HepG2 (cell line): ENCODE measurements around the gene WASHC3. TPM values are rescaled to one million over a fixed set of nuclear protein-coding genes. Genes with fewer than 3 reads are reported as not detected.

Experiments
- ATAC-seq: fragments of 200-7000 bp; cut with Tn5 transposase; 3 replicates; pipeline ENCODE4 v1.9.1; 2020; ENCODE audit warnings: mild to moderate bottlenecking, moderate library complexity
- BruUV-seq: library from RNA; stranded (reverse); fragments of 400-500 nt; replicated peaks from 2 replicates; lab custom pipeline; 2021; lab: Mats Ljungman, UMichigan
- CTCF ChIA-PET: fragments of 300-600 bp; formaldehyde crosslinking; extraction: SDS; loops from one replicate; lab custom pipeline; 2021; ENCODE audit warnings: low total read pairs, inconsistent platforms, low intra/inter-chr PET ratio; lab: Yijun Ruan, JAX
- POLR2A ChIA-PET: fragments of 350-600 bp; sonication (Branson Sonifier 250); formaldehyde crosslinking; loops from one replicate; lab custom pipeline; 2020; ENCODE audit warnings: antibody characterized with exemption, inconsistent platforms; lab: Yijun Ruan, JAX
- DNase-seq: peaks from one replicate; pipeline ENCODE4 v3.0.0-alpha.2; 2015; ENCODE audit warnings: low spot score
- FAIRE-seq: peaks from 3 replicates; lab custom pipeline; 2011; peaks lifted over from hg19 to GRCh38; lab: Jason Lieb, UNC
- H2AFZ ChIP-seq: one replicate; pipeline ENCODE4 v1.6.1; 2011; ENCODE audit warnings: low read length, inconsistent platforms
- H3K27ac ChIP-seq: fragments of 300-600 bp; 3 replicates; pipeline ENCODE4 v1.8.0; 2011; ENCODE audit warnings: mixed run types, mild to moderate bottlenecking, mixed read lengths, low read length, inconsistent platforms; ENCODE audit not compliant: insufficient read depth; ENCODE audit errors: extremely low read length
- H3K27me3 ChIP-seq, 2 experiments: fragments of 200-600 bp in 1 of 2; 2 replicates in 1 of 2; 3 replicates in 1 of 2; pipeline versions ENCODE4 v1.6.0 to v1.8.0; 2011; ENCODE audit warnings: low read length in 2 of 2, mild to moderate bottlenecking in 2 of 2, moderate library complexity in 2 of 2, inconsistent platforms in 1 of 2; ENCODE audit not compliant: insufficient read depth in 2 of 2, control insufficient read depth in 1 of 2
- H3K36me3 ChIP-seq, 2 experiments: fragments of 200-600 bp in 1 of 2; replicated peaks in 1 of 2; 2 replicates in 1 of 2; 3 replicates in 1 of 2; pipeline versions ENCODE4 v1.5.1 to v1.8.0; 2011; ENCODE audit warnings: low read length in 2 of 2, inconsistent platforms in 1 of 2; ENCODE audit not compliant: insufficient read depth in 2 of 2, control insufficient read depth in 1 of 2
- H3K4me1 ChIP-seq: 2 replicates; pipeline ENCODE4 v1.5.1; 2012; ENCODE audit warnings: low read length, inconsistent platforms; ENCODE audit not compliant: insufficient read depth
- H3K4me2 ChIP-seq: 2 replicates; pipeline ENCODE4 v1.6.0; 2011; ENCODE audit warnings: low read depth, low read length, inconsistent platforms
- H3K4me3 ChIP-seq, 3 experiments: fragments of 200-600 bp in 1 of 3; sonication (generic), shearing (Covaris generic) in 1 of 3; replicated peaks in 1 of 3; 2 replicates each; pipeline ENCODE4 v1.5.1; 2011 to 2016; ENCODE audit warnings: low read length in 3 of 3, inconsistent platforms in 2 of 3, low read depth in 2 of 3, mild to moderate bottlenecking in 2 of 3, control low read depth in 1 of 3, mixed read lengths in 1 of 3; ENCODE audit not compliant: insufficient read depth in 1 of 3
- H3K79me2 ChIP-seq: one replicate; pipeline ENCODE4 v1.6.1; 2011; ENCODE audit warnings: low read length, inconsistent platforms; ENCODE audit not compliant: insufficient read depth
- H3K9ac ChIP-seq: 2 replicates; pipeline ENCODE4 v1.6.0; 2011; ENCODE audit warnings: mild to moderate bottlenecking, low read depth, low read length, inconsistent platforms; ENCODE audit not compliant: insufficient read depth
- H3K9me3 ChIP-seq: 2 replicates; pipeline ENCODE4 v1.5.1; 2012; ENCODE audit warnings: mild to moderate bottlenecking, low read length
- H4K20me1 ChIP-seq: 2 replicates; pipeline ENCODE4 v1.6.0; 2011; ENCODE audit warnings: inconsistent platforms, mild to moderate bottlenecking, low read length, moderate library complexity; ENCODE audit not compliant: insufficient read depth
- ELF4 ChIP-seq: sonication (generic); formaldehyde crosslinking; IDR thresholded peaks from 2 replicates; pipeline ENCODE4 v1.5.0; 2020; ENCODE audit warnings: missing genetic modification reagents, mild to moderate bottlenecking, moderate library complexity, borderline replicate concordance
- FUBP1 ChIP-seq: sonication (generic); formaldehyde crosslinking; IDR thresholded peaks from 2 replicates; pipeline ENCODE4 v1.5.1; 2020; ENCODE audit warnings: missing genetic modification reagents, mild to moderate bottlenecking, borderline replicate concordance
- MLLT10 ChIP-seq: sonication (generic); formaldehyde crosslinking; IDR thresholded peaks from 2 replicates; pipeline ENCODE4 v1.4.0; 2020; ENCODE audit warnings: missing genetic modification reagents
- THYN1 ChIP-seq: sonication (generic); formaldehyde crosslinking; IDR thresholded peaks from 2 replicates; pipeline ENCODE4 v1.8.1; 2023; ENCODE audit warnings: low read depth, mild to moderate bottlenecking, moderate library complexity, missing genetic modification reagents, borderline replicate concordance
- ZNF607 ChIP-seq: sonication (generic); formaldehyde crosslinking; IDR thresholded peaks from 2 replicates; pipeline ENCODE4 v1.5.1; 2020; ENCODE audit warnings: missing genetic modification reagents, mild to moderate bottlenecking, borderline replicate concordance
- ZNF713 ChIP-seq: sonication (generic); formaldehyde crosslinking; IDR thresholded peaks from 2 replicates; pipeline ENCODE4 v1.4.0; 2020; ENCODE audit warnings: mild to moderate bottlenecking, missing genetic modification reagents
- ZNF780A ChIP-seq: sonication (generic); formaldehyde crosslinking; IDR thresholded peaks from 2 replicates; pipeline ENCODE4 v1.8.0; 2022; ENCODE audit warnings: mild to moderate bottlenecking, missing genetic modification reagents, moderate library complexity
- WGBS: methylation state at CpG from one replicate; pipeline ENCODE4 v1.1.6; 2017; ENCODE audit warnings: low lambda C conversion rate; 5-methylcytosine and 5-hydroxymethylcytosine counted together
- in situ Hi-C: cut with HindIII; loops from 2 replicates; pipeline ENCODE4 v1.10.0; 2017; ENCODE audit warnings: low pct_unique_long_range_greater_than_20kb; ENCODE audit not compliant: extremely low pct_ligation_motif_present
- intact Hi-C: fragments of 100-400 bp; cut with micrococcal nuclease; formaldehyde crosslinking; loops from one replicate; pipeline ENCODE4 v1.10.0; 2022; ENCODE audit not compliant: unreplicated experiment
- polyA plus RNA-seq, 8 experiments: library from polyadenylated mRNA; depleted of rRNA in 3 of 8; stranded (reverse) in 7 of 8; unstranded in 1 of 8; fragments of >200 nt; fragmentation: Illumina TruSeq in 4 of 8; extraction: Trizol in 4 of 8; gene quantifications; 2 replicates each; pipeline versions ENCODE4 v1.2.1 to v1.2.3, GENCODE V29; 2011 to 2016; ENCODE audit warnings: low read depth in 4 of 8, missing spikeins in 1 of 8, mixed read lengths in 1 of 8; ENCODE audit not compliant: insufficient read depth in 1 of 8
- total RNA-seq, 5 experiments: library from RNA; depleted of rRNA; stranded (reverse); fragments of >200 nt; fragmentation: Illumina TruSeq; extraction: Trizol; gene quantifications; 2 replicates each; pipeline ENCODE4 v1.2.3, GENCODE V29; 2016; ENCODE audit warnings: low read depth in 1 of 5
- TF ChIP-seq, protein P1 (sequence below): sonication (generic); formaldehyde crosslinking; IDR thresholded peaks from 2 replicates; pipeline ENCODE4 v1.8.1; 2023; ENCODE audit warnings: mild to moderate bottlenecking, missing genetic modification reagents, borderline replicate concordance
- TF ChIP-seq, protein P2 (sequence below): sonication (generic); formaldehyde crosslinking; IDR thresholded peaks from 2 replicates; pipeline ENCODE4 v1.5.0; 2020; ENCODE audit warnings: mild to moderate bottlenecking, missing genetic modification reagents

Gene WASHC3
- total and polyA plus RNA-seq, 2 of the 13 experiments (the other 11 are each of a cell fraction or from before 2014, with no cell fraction given): 32.7 to 47.3 TPM

- no peaks in the 10 kb centered on the region for H3K4me1 ChIP-seq
- H3K4me2 ChIP-seq: no peak overlapping the region
- H2AFZ ChIP-seq: no peak overlapping the region
- ATAC-seq (no peak), FAIRE-seq (no peak), DNase-seq (no peak)
- no peak overlapping the region for H3K27ac ChIP-seq
- H3K9ac ChIP-seq: no peak overlapping the region
- H3K4me3 ChIP-seq: no peak overlapping the region
- intact Hi-C loops: no loop called here
- WGBS: 17% methylated on average over 4 of the region's 4 CpGs
- CTCF ChIA-PET: no interaction called here
- no peaks in the 10 kb centered on the region for H3K79me2 ChIP-seq
- no peak for TF ChIP-seq FUBP1 (CRISPR knock-in tag)
- no peak for TF ChIP-seq ZNF780A (CRISPR knock-in tag)
- TF ChIP-seq ZNF607 (CRISPR knock-in tag): no peak
- no peak for TF ChIP-seq ZNF713 (CRISPR knock-in tag)
- TF ChIP-seq THYN1 (CRISPR knock-in tag): no peak
- TF ChIP-seq, protein P1, sequence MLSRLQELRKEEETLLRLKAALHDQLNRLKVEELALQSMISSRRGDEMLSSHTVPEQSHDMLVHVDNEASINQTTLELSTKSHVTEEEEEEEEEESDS (CRISPR knock-in tag): no peak
- TF ChIP-seq ELF4 (CRISPR knock-in tag): no peak
- TF ChIP-seq, protein P2, sequence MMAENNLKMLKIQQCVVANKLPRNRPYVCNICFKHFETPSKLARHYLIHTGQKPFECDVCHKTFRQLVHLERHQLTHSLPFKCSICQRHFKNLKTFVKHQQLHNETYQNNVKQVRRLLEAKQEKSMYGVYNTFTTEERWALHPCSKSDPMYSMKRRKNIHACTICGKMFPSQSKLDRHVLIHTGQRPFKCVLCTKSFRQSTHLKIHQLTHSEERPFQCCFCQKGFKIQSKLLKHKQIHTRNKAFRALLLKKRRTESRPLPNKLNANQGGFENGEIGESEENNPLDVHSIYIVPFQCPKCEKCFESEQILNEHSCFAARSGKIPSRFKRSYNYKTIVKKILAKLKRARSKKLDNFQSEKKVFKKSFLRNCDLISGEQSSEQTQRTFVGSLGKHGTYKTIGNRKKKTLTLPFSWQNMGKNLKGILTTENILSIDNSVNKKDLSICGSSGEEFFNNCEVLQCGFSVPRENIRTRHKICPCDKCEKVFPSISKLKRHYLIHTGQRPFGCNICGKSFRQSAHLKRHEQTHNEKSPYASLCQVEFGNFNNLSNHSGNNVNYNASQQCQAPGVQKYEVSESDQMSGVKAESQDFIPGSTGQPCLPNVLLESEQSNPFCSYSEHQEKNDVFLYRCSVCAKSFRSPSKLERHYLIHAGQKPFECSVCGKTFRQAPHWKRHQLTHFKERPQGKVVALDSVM (CRISPR knock-in tag): no peak
- TF ChIP-seq MLLT10 (CRISPR knock-in tag): no peak
- no peaks in the 10 kb centered on the region for H4K20me1 ChIP-seq
- H3K9me3 ChIP-seq: no peaks in the 10 kb centered on the region
- BruUV-seq: no TSS peak
- H3K36me3 ChIP-seq: no peaks in the 10 kb centered on the region
- in situ Hi-C loops: no loop called here
- H3K27me3 ChIP-seq: no peaks in the 10 kb centered on the region
- POLR2A ChIA-PET: no interaction called here
Measured at GRCh38 chr12:101995684-101996083, 66.1 kb downstream of the WASHC3 start.
